ENCODE data around the gene SDK2. TPM values are rescaled to one million over a fixed set of nuclear protein-coding genes. Genes with fewer than 3 reads are reported as not detected.

Gene SDK2
- total and polyA plus RNA-seq, 2 of the 8 experiments (the other 6 are each of a cell fraction or from before 2014, with no cell fraction given), result 3.9 to 4.1 TPM

DNA sequence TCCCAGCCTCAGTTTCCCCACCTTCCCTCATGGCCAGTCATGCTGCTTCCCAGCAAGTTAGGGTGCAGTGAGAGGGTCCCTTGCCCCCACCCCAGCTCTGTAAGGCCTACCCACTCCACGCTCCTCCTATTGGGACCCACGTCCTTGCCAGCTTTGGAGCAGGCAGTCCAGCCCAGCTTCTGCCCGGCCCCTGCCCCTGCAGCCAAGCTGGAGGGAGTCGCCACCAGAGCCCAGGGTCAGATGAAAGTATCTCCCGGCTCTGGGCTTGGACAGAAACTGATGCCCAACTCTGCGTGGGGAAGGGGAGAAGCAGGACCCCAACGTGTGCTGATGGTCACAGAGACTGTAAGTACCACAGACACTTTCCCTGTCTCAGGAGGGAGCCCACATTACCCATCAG, 32.6 kb downstream of the SDK2 start:
- Histone ChIP-seq H2BK120ac (replicated peaks; ENCODE audit: low read depth, low read length) (peak overlapping the region; percentile 60), H3K23me2 (ENCODE audit: low read depth, low read length) (peaks cover 4% of the 10 kb centered on the region; the same call in 1 of the 2 replicates), H3K4ac (replicated peaks; ENCODE audit: insufficient read length, low read depth, low read length) (peak overlapping the region; percentile 46), H3K27ac (ENCODE audit: low read depth, low read length) (no peak overlapping the region), H3K79me2 (ENCODE audit: control insufficient read depth in 1 of 2, insufficient read depth in 2 of 2, low read length in 2 of 2) (peaks cover 3 to 7% of the 10 kb centered on the region in 2 experiments; a peak in 2 of 4 replicates), H3K18ac (ENCODE audit: extremely low read depth, low read length) (peak overlapping the region; percentile 10; the same call in 1 of the 2 replicates), H3K4me2 (ENCODE audit: insufficient read depth in 1 of 2, low read depth in 2 of 2, low read length in 2 of 2) (no peak overlapping the region), H2AFZ (ENCODE audit: low read length) (no peak overlapping the region), H4K20me1 (replicated peaks in 1 of 2; ENCODE audit: control insufficient read depth in 1 of 2, insufficient read depth in 2 of 2, low read length in 2 of 2) (no peaks in the 10 kb centered on the region), H4K5ac (ENCODE audit: insufficient read length, low read depth, low read length) (peak overlapping the region; percentile 34), H3K27me3 (replicated peaks in 1 of 4; ENCODE audit: control insufficient read depth in 3 of 4, extremely low read depth in 1 of 4, insufficient read depth in 3 of 4, low read length in 3 of 4) (no peaks in the 10 kb centered on the region), H2BK15ac (ENCODE audit: low read length) (0 out of 2 replicates have a peak overlapping the region, but pooled peaks have one; percentile 83), H3K36me3 (ENCODE audit: control insufficient read depth in 2 of 4, insufficient read depth in 4 of 4, low read length in 3 of 4) (no peaks in the 10 kb centered on the region; a peak in 2 of 8 replicates), H2AK5ac (ENCODE audit: low read depth, low read length) (peak overlapping the region; percentile 57; the same call in 1 of the 2 replicates), H4K8ac (ENCODE audit: extremely low read depth, insufficient read depth, low read length) (no peak overlapping the region), H4K91ac (replicated peaks; ENCODE audit: insufficient read length, low read length) (peak overlapping the region; percentile 89), H3K14ac (ENCODE audit: insufficient read length) (no peak overlapping the region), H3K4me3 (ENCODE audit: extremely low read depth in 1 of 4, insufficient read depth in 2 of 4, low read depth in 3 of 4, low read length in 4 of 4) (no peak overlapping the region), H2BK20ac (ENCODE audit: low read length) (peak overlapping the region; percentile 63; the same call in 1 of the 2 replicates), H3K9ac (replicated peaks in 1 of 4; ENCODE audit: extremely low read depth in 1 of 4, low read depth in 3 of 4, low read length in 3 of 4) (no peak overlapping the region), H3K79me1 (ENCODE audit: low read depth, low read length) (peaks cover 5% of the 10 kb centered on the region; the same call in 1 of the 2 replicates), H3K4me1 (replicated peaks in 1 of 4; ENCODE audit: control insufficient read depth in 3 of 4, insufficient read depth in 4 of 4, low read length in 3 of 4) (peaks cover 17 to 49% (median 29%) of the 10 kb centered on the region in 4 experiments), H2BK5ac (ENCODE audit: low read depth, low read length) (peak overlapping the region; percentile 69), H3K9me3 (ENCODE audit: insufficient read depth in 2 of 2, low read depth in 1 of 2, low read length in 1 of 2) (no peaks in the 10 kb centered on the region), H3K56ac (replicated peaks; ENCODE audit: insufficient read length, low read depth, low read length) (no peak overlapping the region), H2BK12ac (ENCODE audit: low read depth, low read length) (peak overlapping the region; percentile 18; the same call in 1 of the 2 replicates), H3K23ac (ENCODE audit: insufficient read length) (no peak overlapping the region)
- no peak for FAIRE-seq
- ChIA-PET CTCF (ENCODE audit: partially characterized antibody) (interaction anchor here (1.1 kb wide), 1 partner anchor 133 kb away, joined by 5 read pairs; no protein-coding TSS in a partner anchor), POLR2A (ENCODE audit: partially characterized antibody) (no interaction called here)
- DNase-seq (ENCODE audit: low read depth in 1 of 2, low spot score in 2 of 2), result no peak
- 87% methylated on average over 4 of the region's 7 CpGs; no CpG with 5 or more reads in 1 of the 2 experiments for WGBS, 2 experiments (ENCODE audit: extremely low coverage in 1 of 2, insufficient coverage in 1 of 2, insufficient read length in 1 of 2, insufficient replicate concordance in 2 of 2, low coverage in 1 of 2, low lambda C conversion rate in 2 of 2, missing lambda C conversion rate in 1 of 2)
- TF ChIP-seq, protein P1, sequence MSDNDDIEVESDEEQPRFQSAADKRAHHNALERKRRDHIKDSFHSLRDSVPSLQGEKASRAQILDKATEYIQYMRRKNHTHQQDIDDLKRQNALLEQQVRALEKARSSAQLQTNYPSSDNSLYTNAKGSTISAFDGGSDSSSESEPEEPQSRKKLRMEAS (IDR thresholded peaks at IDR 0.05), result no peak
- TF ChIP-seq JUND (IDR thresholded peaks at IDR 0.05; ENCODE audit: low read length) (no peak), TEAD4 (IDR thresholded peaks at IDR 0.05; ENCODE audit: low read depth, low read length) (no peak)
